Superior temporal gyrus (tissue), 1 donor: ENCODE data around the gene F8.
A peak's percentile ranks its signal among the peaks of the same experiment; 100 is the strongest.
"Not testable (repeated sequence)": the region's sequence is repeated elsewhere in the genome, so short reads cannot be mapped to it uniquely, and the experiment has no call there.

Experiments used
- DNase-seq: peaks from one replicate; pipeline ENCODE4 v3.0.0-alpha.2; 2016; ENCODE audit errors: extremely low spot score

The F8 gene

GRCh38 chrX:154885057-154885456, 137.5 kb downstream of the F8 start:
- not testable (repeated sequence) for DNase-seq

- DNase-seq, result not testable (repeated sequence)
These were observed 138.5 kb downstream of the F8 start for GRCh38 chrX:154884069-154884468.

GRCh38 chrX:154873329-154873728, 149.2 kb downstream of the F8 start:
- DNase-seq, result no peak

- not testable (repeated sequence) for DNase-seq
These were observed 154.0 kb downstream of the F8 start for GRCh38 chrX:154868522-154868921.

GRCh38 chrX:154855256-154855655, 167.3 kb downstream of the F8 start:
- DNase-seq, result no peak

- DNase-seq, result no peak
These were observed 171.4 kb downstream of the F8 start for GRCh38 chrX:154850957-154851611.

GRCh38 chrX:154840856-154841255, 181.7 kb downstream of the F8 start:
- DNase-seq, result peak; percentile 22

- no peak for DNase-seq
These were observed 186.4 kb downstream of the F8 start for GRCh38 chrX:154836163-154836562.

GRCh38 chrX:154834562-154834961, 188.0 kb downstream of the F8 start, which contains the start of gene SMIM9:
SMIM9 (minus strand) TSS chrX:154834662; CDS start chrX:154830856, 3,806 bp downstream.
- no peak for DNase-seq

- no peak for DNase-seq
These were observed 188.7 kb downstream of the F8 start for GRCh38 chrX:154833746-154834274.

GRCh38 chrX:154829926-154830442, 192.5 kb downstream of the F8 start:
- DNase-seq, result no peak

- no peak for DNase-seq
These were observed 193.4 kb downstream of the F8 start for GRCh38 chrX:154829134-154829533.

- DNase-seq, result no peak
These were observed 194.5 kb downstream of the F8 start for GRCh38 chrX:154828016-154828408.

GRCh38 chrX:154827194-154828015, 195.1 kb downstream of the F8 start:
- no peak for DNase-seq

- not testable (repeated sequence) for DNase-seq
These were observed 196.9 kb downstream of the F8 start for GRCh38 chrX:154825586-154825985.

GRCh38 chrX:154824638-154825037, 197.9 kb downstream of the F8 start:
- DNase-seq, result no peak

- no peak for DNase-seq
These were observed 200.5 kb downstream of the F8 start for GRCh38 chrX:154822029-154822428.

- no peak for DNase-seq
These were observed 201.0 kb downstream of the F8 start for GRCh38 chrX:154821523-154821922.

- no peak for DNase-seq
These were observed 202.7 kb downstream of the F8 start for GRCh38 chrX:154819771-154820341.

GRCh38 chrX:154818916-154819770, 203.4 kb downstream of the F8 start:
- no peak for DNase-seq

GRCh38 chrX:154817048-154817618, 205.4 kb downstream of the F8 start:
- not testable (repeated sequence) for DNase-seq
